OCI-LY3 (cell line): ENCODE results near the gene ACAD10.

Experiments used
- H2AFZ ChIP-seq: fragments of 200-600, 300-600 bp; shearing (Covaris generic); 2 replicates; pipeline ENCODE4 v1.6.0; 2014; ENCODE audit warnings: antibody characterized with exemption, low read depth, low read length
- H3K27ac ChIP-seq: fragments of 200-600, 300-600 bp; sonication (generic); 2 replicates; pipeline ENCODE4 v1.5.1; 2014; ENCODE audit warnings: mild to moderate bottlenecking, low read length, moderate library complexity, mixed read lengths
- H3K27me3 ChIP-seq: fragments of 200-600, 300-600 bp; sonication (generic); 2 replicates; pipeline ENCODE4 v1.6.1; 2014; ENCODE audit warnings: low read depth, low read length, mixed read lengths
- H3K36me3 ChIP-seq: fragments of 200-600, 300-600 bp; sonication (generic); replicated peaks from 2 replicates; pipeline ENCODE3; 2014; ENCODE audit warnings: low read depth, low read length, mixed read lengths
- H3K4me1 ChIP-seq: fragments of 300-600, 200-600 bp; sonication (generic); 2 replicates; pipeline ENCODE4 v1.6.1; 2014; ENCODE audit warnings: low read length, mixed read lengths
- H3K4me2 ChIP-seq: fragments of 200-600, 300-600 bp; sonication (generic); 2 replicates; pipeline ENCODE4 v1.6.1; 2014; ENCODE audit warnings: low read length, mixed read lengths
- H3K4me3 ChIP-seq: fragments of 300-600, 200-600 bp; sonication (generic); 2 replicates; pipeline ENCODE4 v1.5.1; 2014; ENCODE audit warnings: antibody characterized with exemption, mild to moderate bottlenecking, low read length, moderate library complexity
- H3K79me2 ChIP-seq: fragments of 300-600, 200-600 bp; shearing (Covaris generic); 2 replicates; pipeline ENCODE4 v1.6.1; 2014; ENCODE audit warnings: mild to moderate bottlenecking, low read length, mixed read lengths
- H3K9ac ChIP-seq: fragments of 300-600, 200-600 bp; shearing (Covaris generic); 2 replicates; pipeline ENCODE4 v1.6.0; 2014; ENCODE audit warnings: mild to moderate bottlenecking, low read length, moderate library complexity
- H3K9me3 ChIP-seq: fragments of 200-600, 300-600 bp; shearing (Covaris generic); 2 replicates; pipeline ENCODE4 v1.6.1; 2014; ENCODE audit warnings: low read length, mixed read lengths; ENCODE audit not compliant: insufficient read depth
- H4K20me1 ChIP-seq: fragments of 200-600, 300-600 bp; sonication (generic); 2 replicates; pipeline ENCODE4 v1.6.1; 2016; ENCODE audit warnings: low read length, mixed read lengths; ENCODE audit not compliant: insufficient read depth
- CTCF ChIP-seq: fragments of 200-600, 300-600 bp; sonication (generic); IDR thresholded peaks from 2 replicates; pipeline ENCODE4 v1.5.1; 2014; ENCODE audit warnings: antibody characterized with exemption, low read length, low read depth
- EZH2phosphoT487 ChIP-seq: fragments of 200-600 bp; shearing (Covaris generic); IDR thresholded peaks from 2 replicates; pipeline ENCODE4 v1.6.1; 2018; ENCODE audit warnings: antibody characterized with exemption, mixed run types, low read depth

ACAD10 gene

GRCh38 chr12:111653596-111653995 is 32.3 kb upstream of the ACAD10 start:
- peaks cover 33% of the 10 kb centered on the region for H3K36me3 ChIP-seq
- H4K20me1 ChIP-seq: no peaks in the 10 kb centered on the region
- no peaks in the 10 kb centered on the region for H3K27me3 ChIP-seq
- H3K4me3 ChIP-seq: no peak overlapping the region
- H3K4me1 ChIP-seq: peaks cover 3% of the 10 kb centered on the region; the same call in 1 of the 2 replicates
- H3K4me2 ChIP-seq: no peak overlapping the region
- H3K9ac ChIP-seq: no peak overlapping the region
- H3K9me3 ChIP-seq: no peaks in the 10 kb centered on the region
- H3K27ac ChIP-seq: no peak overlapping the region
- no peak overlapping the region for H2AFZ ChIP-seq
- no peak for TF ChIP-seq CTCF
- TF ChIP-seq EZH2phosphoT487: no peak
- no peaks in the 10 kb centered on the region for H3K79me2 ChIP-seq

- H3K36me3 ChIP-seq: peaks cover 29% of the 10 kb centered on the region
- TF ChIP-seq CTCF (no peak), EZH2phosphoT487 (no peak)
- H4K20me1 ChIP-seq: no peaks in the 10 kb centered on the region
These were observed 30.5 kb upstream of the ACAD10 start for GRCh38 chr12:111655356-111655755.

GRCh38 chr12:111656016-111656415 is 29.8 kb upstream of the ACAD10 start:
- no peak for TF ChIP-seq EZH2phosphoT487
- no peak for TF ChIP-seq CTCF
- Histone ChIP-seq H3K79me2 (no peaks in the 10 kb centered on the region), H3K27me3 (no peaks in the 10 kb centered on the region), H3K4me2 (no peak overlapping the region), H3K9me3 (no peaks in the 10 kb centered on the region), H4K20me1 (no peaks in the 10 kb centered on the region), H3K36me3 (peaks cover 25% of the 10 kb centered on the region), H3K27ac (no peak overlapping the region), H3K9ac (no peak overlapping the region), H2AFZ (no peak overlapping the region), H3K4me1 (no peaks in the 10 kb centered on the region), H3K4me3 (no peak overlapping the region)

More at GRCh38 chr12:111655356-111655755, 30.5 kb upstream of the ACAD10 start:
- H3K79me2 ChIP-seq: no peaks in the 10 kb centered on the region
- peaks cover 3% of the 10 kb centered on the region; the same call in 1 of the 2 replicates for H3K4me1 ChIP-seq
- no peak overlapping the region for H3K9ac ChIP-seq
- no peak overlapping the region for H3K4me3 ChIP-seq
- H3K27me3 ChIP-seq: no peaks in the 10 kb centered on the region
- H3K27ac ChIP-seq: no peak overlapping the region
- H3K4me2 ChIP-seq: no peak overlapping the region
- H3K9me3 ChIP-seq: no peaks in the 10 kb centered on the region
- H2AFZ ChIP-seq: no peak overlapping the region

GRCh38 chr12:111664499-111664898 is 21.4 kb upstream of the ACAD10 start:
- TF ChIP-seq EZH2phosphoT487 (no peak), CTCF (no peak)
- peaks cover 26% of the 10 kb centered on the region for H3K36me3 ChIP-seq
- H3K27me3 ChIP-seq: no peaks in the 10 kb centered on the region
- no peak overlapping the region for H3K9ac ChIP-seq
- no peaks in the 10 kb centered on the region for H3K4me1 ChIP-seq
- no peaks in the 10 kb centered on the region for H3K9me3 ChIP-seq
- H3K4me2 ChIP-seq: no peak overlapping the region
- H3K79me2 ChIP-seq: no peaks in the 10 kb centered on the region
- no peak overlapping the region for H3K27ac ChIP-seq
- H4K20me1 ChIP-seq: no peaks in the 10 kb centered on the region
- H2AFZ ChIP-seq: no peak overlapping the region
- H3K4me3 ChIP-seq: no peak overlapping the region
